Skeletal muscle tissue (tissue), 4 donors: ENCODE data around the gene SGCG. TPM values are rescaled to one million over a fixed set of nuclear protein-coding genes. Genes with fewer than 3 reads are reported as not detected.
"Not testable (repeated sequence)": the region's sequence is repeated elsewhere in the genome, so short reads cannot be mapped to it uniquely, and the experiment has no call there.

Source experiments
- H3K27ac ChIP-seq: one replicate; pipeline ENCODE4 v1.7.0; 2013; ENCODE audit warnings: mild to moderate bottlenecking, low read depth, low read length, inconsistent platforms
- H3K27me3 ChIP-seq, 3 donors: one replicate each; pipeline ENCODE4 v1.7.0; 2013; ENCODE audit warnings: low read length in 3 of 3; ENCODE audit not compliant: control insufficient read depth in 3 of 3, insufficient read depth in 3 of 3
- H3K36me3 ChIP-seq, 3 donors: one replicate each; pipeline ENCODE4 v1.7.0; 2013; ENCODE audit warnings: low read length in 3 of 3; ENCODE audit not compliant: control insufficient read depth in 3 of 3, insufficient read depth in 3 of 3
- H3K4me1 ChIP-seq, 3 donors: one replicate each; pipeline ENCODE4 v1.7.0; 2013; ENCODE audit warnings: low read length in 3 of 3, mild to moderate bottlenecking in 3 of 3; ENCODE audit not compliant: control insufficient read depth in 3 of 3, insufficient read depth in 3 of 3
- H3K4me3 ChIP-seq, 3 donors: one replicate each; pipeline ENCODE4 v1.7.0; 2013; ENCODE audit warnings: low read length in 3 of 3
- H3K9ac ChIP-seq, 3 donors: one replicate each; pipeline ENCODE4 v1.7.0; 2013; ENCODE audit warnings: low read length in 3 of 3, mild to moderate bottlenecking in 3 of 3, moderate library complexity in 2 of 3, low read depth in 1 of 3
- H3K9me3 ChIP-seq, 3 donors: one replicate each; pipeline ENCODE4 v1.7.0; 2013; ENCODE audit warnings: low read length in 3 of 3; ENCODE audit not compliant: control insufficient read depth in 3 of 3
- total RNA-seq: library from RNA; depleted of rRNA; stranded (reverse); fragments of >200 nt; gene quantifications from one replicate; pipeline ENCODE4 v1.2.3, GENCODE V29; 2014
- donor health status: Osteomylitis.

Gene SGCG
- total RNA-seq, 1 donor from 2014 or later, result 60.0 TPM

- no peaks in the 10 kb centered on the region for H3K9me3 ChIP-seq
- peaks cover 0 to 11% (median 3%) of the 10 kb centered on the region in 3 donors for H3K36me3 ChIP-seq
- H3K4me1 ChIP-seq, result peaks cover 0 to 6% (median 0%) of the 10 kb centered on the region in 3 donors
- no peaks in the 10 kb centered on the region for H3K27me3 ChIP-seq
- no peak overlapping the region for H3K9ac ChIP-seq
- no peak overlapping the region for H3K4me3 ChIP-seq
- H3K27ac ChIP-seq, result no peak overlapping the region
These were observed 21.6 kb downstream of the SGCG start for GRCh38 chr13:23202383-23202782.

GRCh38 chr13:23203516-23203915 lies 22.7 kb downstream of the SGCG start:
- Histone ChIP-seq H3K36me3 (peaks cover 0 to 11% (median 3%) of the 10 kb centered on the region in 3 donors), H3K27me3 (no peaks in the 10 kb centered on the region), H3K4me1 (peaks cover 0 to 6% (median 0%) of the 10 kb centered on the region in 3 donors), H3K27ac (no peak overlapping the region), H3K9me3 (no peaks in the 10 kb centered on the region), H3K9ac (no peak overlapping the region), H3K4me3 (no peak overlapping the region)

GRCh38 chr13:23205807-23206206 lies 25.0 kb downstream of the SGCG start:
- peaks cover 0 to 6% (median 0%) of the 10 kb centered on the region in 3 donors for H3K4me1 ChIP-seq
- no peak overlapping the region for H3K4me3 ChIP-seq
- no peak overlapping the region for H3K27ac ChIP-seq
- peaks cover 0 to 11% (median 3%) of the 10 kb centered on the region in 3 donors for H3K36me3 ChIP-seq
- H3K9ac ChIP-seq, result no peak overlapping the region
- H3K27me3 ChIP-seq, result no peaks in the 10 kb centered on the region
- no peaks in the 10 kb centered on the region for H3K9me3 ChIP-seq

- H3K4me1 ChIP-seq, result peaks cover 0 to 7% (median 6%) of the 10 kb centered on the region in 3 donors
- H3K27ac ChIP-seq, result no peak overlapping the region
- no peak overlapping the region for H3K9ac ChIP-seq
- H3K27me3 ChIP-seq, result no peaks in the 10 kb centered on the region
- peaks cover 0 to 3% (median 0%) of the 10 kb centered on the region in 3 donors for H3K36me3 ChIP-seq
- H3K9me3 ChIP-seq, result no peaks in the 10 kb centered on the region
- no peak overlapping the region for H3K4me3 ChIP-seq
These were observed 31.9 kb downstream of the SGCG start for GRCh38 chr13:23212671-23213070.

GRCh38 chr13:23231241-23231640 lies 50.5 kb downstream of the SGCG start:
- H3K36me3 ChIP-seq, result peaks cover 0 to 10% (median 5%) of the 10 kb centered on the region in 3 donors
- H3K4me1 ChIP-seq, result no peaks in the 10 kb centered on the region
- no peaks in the 10 kb centered on the region for H3K27me3 ChIP-seq
- H3K27ac ChIP-seq, result no peak overlapping the region
- H3K4me3 ChIP-seq, result no peak overlapping the region
- no peak overlapping the region for H3K9ac ChIP-seq
- H3K9me3 ChIP-seq, result no peaks in the 10 kb centered on the region

- no peaks in the 10 kb centered on the region for H3K9me3 ChIP-seq
- no peaks in the 10 kb centered on the region for H3K27me3 ChIP-seq
- H3K9ac ChIP-seq, result no peak overlapping the region
- no peak overlapping the region for H3K4me3 ChIP-seq
- H3K27ac ChIP-seq, result no peak overlapping the region
- peaks cover 4 to 27% (median 8%) of the 10 kb centered on the region in 3 donors for H3K36me3 ChIP-seq
- H3K4me1 ChIP-seq, result no peaks in the 10 kb centered on the region
These were observed 55.2 kb downstream of the SGCG start for GRCh38 chr13:23235994-23236393.

GRCh38 chr13:23243066-23243465 lies 62.3 kb downstream of the SGCG start:
- Histone ChIP-seq H3K4me1 (no peaks in the 10 kb centered on the region), H3K36me3 (peaks cover 4 to 16% (median 7%) of the 10 kb centered on the region in 3 donors), H3K27ac (no peak overlapping the region), H3K9ac (no peak overlapping the region), H3K27me3 (no peaks in the 10 kb centered on the region), H3K9me3 (no peaks in the 10 kb centered on the region), H3K4me3 (no peak overlapping the region)

- not testable (repeated sequence) for H3K27ac ChIP-seq, H3K4me1 ChIP-seq, H3K9ac ChIP-seq, H3K27me3 ChIP-seq, H3K4me3 ChIP-seq, H3K9me3 ChIP-seq
- peaks cover 5 to 23% (median 7%) of the 10 kb centered on the region in 3 donors for H3K36me3 ChIP-seq
These were observed 67.6 kb downstream of the SGCG start for GRCh38 chr13:23248410-23248809.

- Histone ChIP-seq H3K27me3 (no peaks in the 10 kb centered on the region), H3K9me3 (peaks cover 0 to 2% (median 0%) of the 10 kb centered on the region in 3 donors), H3K27ac (no peak overlapping the region), H3K4me1 (no peaks in the 10 kb centered on the region), H3K9ac (no peak overlapping the region), H3K36me3 (peaks cover 6 to 37% (median 9%) of the 10 kb centered on the region in 3 donors), H3K4me3 (no peak overlapping the region)
These were observed 73.7 kb downstream of the SGCG start for GRCh38 chr13:23254506-23254905.

- no peak overlapping the region for H3K4me3 ChIP-seq
- peaks cover 0 to 1% (median 0%) of the 10 kb centered on the region in 3 donors for H3K36me3 ChIP-seq
- no peaks in the 10 kb centered on the region for H3K9me3 ChIP-seq
- no peak overlapping the region for H3K9ac ChIP-seq
- no peaks in the 10 kb centered on the region for H3K27me3 ChIP-seq
- H3K27ac ChIP-seq, result no peak overlapping the region
- H3K4me1 ChIP-seq, result no peaks in the 10 kb centered on the region
These were observed 86.8 kb downstream of the SGCG start for GRCh38 chr13:23267571-23267970.
